Superior temporal gyrus (tissue), 1 donor: ENCODE data around the gene TMEM126B.
"Not testable (repeated sequence)": the region's sequence is repeated elsewhere in the genome, so short reads cannot be mapped to it uniquely, and the experiment has no call there.

Experiments used
- DNase-seq: peaks from one replicate; pipeline ENCODE4 v3.0.0-alpha.2; 2016; ENCODE audit errors: extremely low spot score

The TMEM126B gene

GRCh38 chr11:85627998-85628770 is at the start of gene TMEM126B:
TMEM126B (plus strand) TSS chr11:85628593; CDS start chr11:85628608, 15 bp downstream.
- peak; percentile 99 for DNase-seq

- DNase-seq: no peak
Observed at GRCh38 chr11:85582111-85582510, 46.3 kb upstream of the TMEM126B start.

- no peak for DNase-seq
Observed at GRCh38 chr11:85589373-85589772, 39.0 kb upstream of the TMEM126B start.

- peak; percentile 80 for DNase-seq
Observed at GRCh38 chr11:85590848-85591483, 37.4 kb upstream of the TMEM126B start.

- peak; percentile 84 for DNase-seq
Observed at GRCh38 chr11:85595285-85595884, 33.0 kb upstream of the TMEM126B start.

- no peak for DNase-seq
Observed at GRCh38 chr11:85596886-85597285, 31.5 kb upstream of the TMEM126B start.

GRCh38 chr11:85599083-85599482 is 29.3 kb upstream of the TMEM126B start:
- DNase-seq: no peak

GRCh38 chr11:85602526-85603213 is 25.7 kb upstream of the TMEM126B start:
- no peak for DNase-seq

- DNase-seq: no peak
Observed at GRCh38 chr11:85603220-85603619, 25.2 kb upstream of the TMEM126B start.

- DNase-seq: not testable (repeated sequence)
Observed at GRCh38 chr11:85606237-85606636, 22.2 kb upstream of the TMEM126B start.

GRCh38 chr11:85608621-85609020 is 19.8 kb upstream of the TMEM126B start:
- not testable (repeated sequence) for DNase-seq

GRCh38 chr11:85609286-85609685 is 19.1 kb upstream of the TMEM126B start:
- DNase-seq: not testable (repeated sequence)

GRCh38 chr11:85611643-85612042 is 16.8 kb upstream of the TMEM126B start:
- DNase-seq: not testable (repeated sequence)

- DNase-seq: no peak
Observed at GRCh38 chr11:85619499-85619898, 8.9 kb upstream of the TMEM126B start.

GRCh38 chr11:85620256-85620655 is 8.1 kb upstream of the TMEM126B start:
- no peak for DNase-seq

- DNase-seq: no peak
Observed at GRCh38 chr11:85626496-85626895, 1.9 kb upstream of the TMEM126B start.

GRCh38 chr11:85627332-85627997 is 928 bp upstream of the TMEM126B start, which contains the start of gene DLG2:
DLG2 (minus strand) TSS chr11:85627344.
- peak; percentile 79 for DNase-seq

- DNase-seq: no peak
Observed at GRCh38 chr11:85628771-85629341, 463 bp downstream of the TMEM126B start.

GRCh38 chr11:85634747-85635146 is 6.4 kb downstream of the TMEM126B start:
- no peak for DNase-seq

GRCh38 chr11:85643191-85643614 is 14.8 kb downstream of the TMEM126B start:
- no peak for DNase-seq

GRCh38 chr11:85647078-85647477 is 18.7 kb downstream of the TMEM126B start:
- DNase-seq: no peak
